HepG2 (cell line): ENCODE data around the gene UCN2. TPM values are rescaled to one million over a fixed set of nuclear protein-coding genes. Genes with fewer than 3 reads are reported as not detected.
A peak's percentile ranks its signal among the peaks of the same experiment; 100 is the strongest.

Experiments used
- AKAP8 ChIP-seq: sonication (generic); formaldehyde crosslinking; IDR thresholded peaks from 2 replicates; pipeline ENCODE4 v1.5.1; 2020; ENCODE audit warnings: mild to moderate bottlenecking, missing genetic modification reagents
- CBX5 ChIP-seq: sonication (generic); formaldehyde crosslinking; IDR thresholded peaks from 2 replicates; pipeline ENCODE4 v1.4.0; 2020; ENCODE audit warnings: missing genetic modification reagents, borderline replicate concordance
- GABPA ChIP-seq, 2 experiments: IDR thresholded peaks; 2 replicates each; pipeline ENCODE4 v1.6.1; 2011 to 2016; ENCODE audit warnings: low read depth in 2 of 2, low read length in 1 of 2, missing biosample characterization in 1 of 2, missing genetic modification characterization in 1 of 2
- LCORL ChIP-seq, 2 experiments: fragments of 450-650 bp in 1 of 2; sonication (generic) in 1 of 2; formaldehyde crosslinking in 1 of 2; IDR thresholded peaks; 2 replicates each; pipeline versions ENCODE4 v1.5.0 to v1.6.1; 2017 to 2020; ENCODE audit warnings: antibody characterized with exemption in 1 of 2, missing genetic modification reagents in 1 of 2
- POLR2A ChIP-seq, 2 experiments: IDR thresholded peaks; 2 replicates each; pipeline ENCODE4 v1.6.1; 2011; ENCODE audit warnings: low read depth in 2 of 2, low read length in 2 of 2, mild to moderate bottlenecking in 1 of 2, moderate library complexity in 1 of 2; ENCODE audit not compliant: insufficient read depth in 1 of 2
- POLR2G ChIP-seq: fragments of 200-400 bp; formaldehyde crosslinking; IDR thresholded peaks from 2 replicates; pipeline ENCODE4 v1.6.1; 2018; ENCODE audit warnings: mild to moderate bottlenecking, low read depth, low read length, moderate library complexity
- SAFB2 ChIP-seq: sonication (generic); formaldehyde crosslinking; IDR thresholded peaks from 2 replicates; pipeline ENCODE4 v1.5.1; 2020; ENCODE audit warnings: missing genetic modification reagents, low read depth, mild to moderate bottlenecking, borderline replicate concordance
- STAT6 ChIP-seq: sonication (generic); formaldehyde crosslinking; IDR thresholded peaks from 2 replicates; pipeline ENCODE4 v1.4.0; 2020; ENCODE audit warnings: missing genetic modification reagents, mild to moderate bottlenecking, borderline replicate concordance
- YEATS4 ChIP-seq: sonication (generic); formaldehyde crosslinking; IDR thresholded peaks from 2 replicates; pipeline ENCODE4 v1.4.0; 2020; ENCODE audit warnings: missing genetic modification reagents, borderline replicate concordance
- ZFP90 ChIP-seq: sonication (generic); formaldehyde crosslinking; IDR thresholded peaks from 2 replicates; pipeline ENCODE4 v1.8.0; 2022; ENCODE audit warnings: missing genetic modification reagents, mild to moderate bottlenecking, inconsistent platforms, borderline replicate concordance
- ZNF337 ChIP-seq: sonication (generic); formaldehyde crosslinking; IDR thresholded peaks from 2 replicates; pipeline ENCODE4 v1.5.1; 2020; ENCODE audit warnings: missing genetic modification reagents, low read depth, mild to moderate bottlenecking, borderline replicate concordance
- polyA plus RNA-seq, 8 experiments: library from polyadenylated mRNA; depleted of rRNA in 3 of 8; stranded (reverse) in 7 of 8; unstranded in 1 of 8; fragments of >200 nt; fragmentation: Illumina TruSeq in 4 of 8; extraction: Trizol in 4 of 8; gene quantifications; 2 replicates each; pipeline versions ENCODE4 v1.2.1 to v1.2.3, GENCODE V29; 2011 to 2016; ENCODE audit warnings: low read depth in 4 of 8, missing spikeins in 1 of 8, mixed read lengths in 1 of 8; ENCODE audit not compliant: insufficient read depth in 1 of 8
- total RNA-seq, 5 experiments: library from RNA; depleted of rRNA; stranded (reverse); fragments of >200 nt; fragmentation: Illumina TruSeq; extraction: Trizol; gene quantifications; 2 replicates each; pipeline ENCODE4 v1.2.3, GENCODE V29; 2016; ENCODE audit warnings: low read depth in 1 of 5

UCN2 gene
- total and polyA plus RNA-seq, 2 of the 13 experiments (the other 11 are each of a cell fraction or from before 2014, with no cell fraction given), result 0.07 to 1.5 TPM

GRCh38 chr3:48596676-48597407 is 33.3 kb upstream of the UCN2 start (continued):
- TF ChIP-seq STAT6 (no peak), AKAP8 (CRISPR knock-in tag) (peak; percentile 38), SAFB2 (CRISPR knock-in tag) (no peak), POLR2G (peak; percentile 46), CBX5 (CRISPR knock-in tag) (no peak), POLR2A (IDR thresholded peaks at IDR 0.05; ENCODE audit: insufficient read depth in 1 of 2, low read depth in 2 of 2, low read length in 2 of 2) (peak in 1 of 2 experiments; percentile 30; a peak in 1 of 4 replicates), LCORL (IDR thresholded peaks at IDR 0.05) (no peak), LCORL (CRISPR knock-in tag; IDR thresholded peaks at IDR 0.05) (no peak), YEATS4 (CRISPR knock-in tag) (no peak), GABPA (IDR thresholded peaks at IDR 0.05; ENCODE audit: low read depth, low read length) (no peak), GABPA (CRISPR knock-in tag; IDR thresholded peaks at IDR 0.05; ENCODE audit: low read depth) (no peak), ZNF337 (CRISPR knock-in tag) (no peak), ZFP90 (CRISPR knock-in tag) (no peak)
- TF ChIP-seq, all 625 proteins: peak for 4
